ENCODE measurements around the gene TLE5. TPM values are rescaled to one million over a fixed set of nuclear protein-coding genes. Genes with fewer than 3 reads are reported as not detected.

TLE5 gene
- total and polyA plus RNA-seq, 2 experiments from 2014 or later: 487 to 612 TPM

- no peaks in the 10 kb centered on the region for H3K36me3 ChIP-seq
- H3K4me3 ChIP-seq: no peak overlapping the region
- H3K27ac ChIP-seq: no peak overlapping the region
- TF ChIP-seq CTCF (IDR thresholded peaks at IDR 0.05; ENCODE audit: low read depth, low read length): no peak
- no peaks in the 10 kb centered on the region for H3K9me3 ChIP-seq (ENCODE audit: low read depth)
- no peaks in the 10 kb centered on the region for H3K4me1 ChIP-seq (ENCODE audit: low read depth)
- no peaks in the 10 kb centered on the region for H3K27me3 ChIP-seq
- no peak for DNase-seq (ENCODE audit: low read depth in 1 of 2, low spot score in 1 of 2)
Observed at GRCh38 chr19:3068071-3068470, 5.8 kb upstream of the TLE5 start.

- H3K4me3 ChIP-seq: no peak overlapping the region
- no peaks in the 10 kb centered on the region for H3K27me3 ChIP-seq
- TF ChIP-seq CTCF (IDR thresholded peaks at IDR 0.05; ENCODE audit: low read depth, low read length): no peak
- DNase-seq (ENCODE audit: low read depth in 1 of 2, low spot score in 1 of 2): no peak
- no peaks in the 10 kb centered on the region for H3K36me3 ChIP-seq
- H3K27ac ChIP-seq: no peak overlapping the region
- H3K4me1 ChIP-seq (ENCODE audit: low read depth): no peaks in the 10 kb centered on the region
- no peaks in the 10 kb centered on the region for H3K9me3 ChIP-seq (ENCODE audit: low read depth)
Observed at GRCh38 chr19:3067563-3067962, 5.3 kb upstream of the TLE5 start.

GRCh38 chr19:3066482-3067049, 4.3 kb upstream of the TLE5 start:
- no peak overlapping the region for H3K4me3 ChIP-seq
- no peak overlapping the region for H3K27ac ChIP-seq
- H3K27me3 ChIP-seq: no peaks in the 10 kb centered on the region

GRCh38 chr19:3065675-3066357, 3.5 kb upstream of the TLE5 start:
- H3K9me3 ChIP-seq (ENCODE audit: low read depth): no peaks in the 10 kb centered on the region
- H3K36me3 ChIP-seq: no peaks in the 10 kb centered on the region
- H3K27me3 ChIP-seq: no peaks in the 10 kb centered on the region
- no peak for TF ChIP-seq CTCF (IDR thresholded peaks at IDR 0.05; ENCODE audit: low read depth, low read length)
- H3K4me3 ChIP-seq: no peak overlapping the region
- no peaks in the 10 kb centered on the region for H3K4me1 ChIP-seq (ENCODE audit: low read depth)
- no peak for DNase-seq (ENCODE audit: low read depth in 1 of 2, low spot score in 1 of 2)
- H3K27ac ChIP-seq: no peak overlapping the region

More at GRCh38 chr19:3066482-3067049, 4.3 kb upstream of the TLE5 start:
- Histone ChIP-seq H3K9me3 (ENCODE audit: low read depth) (no peaks in the 10 kb centered on the region), H3K4me1 (ENCODE audit: low read depth) (no peaks in the 10 kb centered on the region), H3K36me3 (no peaks in the 10 kb centered on the region)
- DNase-seq (ENCODE audit: low read depth in 1 of 2, low spot score in 1 of 2): no peak
- no peak for TF ChIP-seq CTCF (IDR thresholded peaks at IDR 0.05; ENCODE audit: low read depth, low read length)

- no peak overlapping the region for H3K27ac ChIP-seq
- H3K9me3 ChIP-seq (ENCODE audit: low read depth): no peaks in the 10 kb centered on the region
- no peak for DNase-seq (ENCODE audit: low read depth in 1 of 2, low spot score in 1 of 2)
- no peak overlapping the region for H3K4me3 ChIP-seq
- H3K27me3 ChIP-seq: no peaks in the 10 kb centered on the region
- peaks cover 6% of the 10 kb centered on the region for H3K36me3 ChIP-seq
- no peak for TF ChIP-seq CTCF (IDR thresholded peaks at IDR 0.05; ENCODE audit: low read depth, low read length)
- H3K4me1 ChIP-seq (ENCODE audit: low read depth): no peaks in the 10 kb centered on the region
Observed at GRCh38 chr19:3064011-3064330, 1.7 kb upstream of the TLE5 start.
